Omental fat pad (tissue), 4 donors: ENCODE measurements around the gene TACR3. TPM values are rescaled to one million over a fixed set of nuclear protein-coding genes. Genes with fewer than 3 reads are reported as not detected.
"Not testable (repeated sequence)": the region's sequence is repeated elsewhere in the genome, so short reads cannot be mapped to it uniquely, and the experiment has no call there.

Experiments
- ATAC-seq: fragments of 150-250 bp; one replicate; pipeline ENCODE4 v1.9.1; 2016; ENCODE audit warnings: mild to moderate bottlenecking, moderate library complexity; ENCODE audit not compliant: low FRiP score
- DNase-seq: peaks from one replicate; pipeline ENCODE4 v3.0.0-alpha.2; 2019; ENCODE audit warnings: low spot score
- total RNA-seq, 4 donors: library from RNA; depleted of rRNA; stranded (reverse); fragments of >200 nt; gene quantifications; one replicate each; pipeline ENCODE4 v1.1.0, GENCODE V29; 2016
- TF ChIP-seq, protein P1 (sequence below), 3 donors: fragments of 450-650 bp; IDR thresholded peaks; one replicate each; pipeline ENCODE4 v1.5.1; 2016 to 2017; ENCODE audit warnings: antibody characterized with exemption in 3 of 3, mild to moderate bottlenecking in 3 of 3, moderate library complexity in 2 of 3

Gene TACR3
- total RNA-seq, 4 donors from 2014 or later: not detected

- ATAC-seq: no peak
- DNase-seq: no peak
- TF ChIP-seq, protein P1, sequence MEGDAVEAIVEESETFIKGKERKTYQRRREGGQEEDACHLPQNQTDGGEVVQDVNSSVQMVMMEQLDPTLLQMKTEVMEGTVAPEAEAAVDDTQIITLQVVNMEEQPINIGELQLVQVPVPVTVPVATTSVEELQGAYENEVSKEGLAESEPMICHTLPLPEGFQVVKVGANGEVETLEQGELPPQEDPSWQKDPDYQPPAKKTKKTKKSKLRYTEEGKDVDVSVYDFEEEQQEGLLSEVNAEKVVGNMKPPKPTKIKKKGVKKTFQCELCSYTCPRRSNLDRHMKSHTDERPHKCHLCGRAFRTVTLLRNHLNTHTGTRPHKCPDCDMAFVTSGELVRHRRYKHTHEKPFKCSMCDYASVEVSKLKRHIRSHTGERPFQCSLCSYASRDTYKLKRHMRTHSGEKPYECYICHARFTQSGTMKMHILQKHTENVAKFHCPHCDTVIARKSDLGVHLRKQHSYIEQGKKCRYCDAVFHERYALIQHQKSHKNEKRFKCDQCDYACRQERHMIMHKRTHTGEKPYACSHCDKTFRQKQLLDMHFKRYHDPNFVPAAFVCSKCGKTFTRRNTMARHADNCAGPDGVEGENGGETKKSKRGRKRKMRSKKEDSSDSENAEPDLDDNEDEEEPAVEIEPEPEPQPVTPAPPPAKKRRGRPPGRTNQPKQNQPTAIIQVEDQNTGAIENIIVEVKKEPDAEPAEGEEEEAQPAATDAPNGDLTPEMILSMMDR (IDR thresholded peaks at IDR 0.05): no peak
Observed at GRCh38 chr4:103645991-103646390, 73.8 kb downstream of the TACR3 start.

DNA sequence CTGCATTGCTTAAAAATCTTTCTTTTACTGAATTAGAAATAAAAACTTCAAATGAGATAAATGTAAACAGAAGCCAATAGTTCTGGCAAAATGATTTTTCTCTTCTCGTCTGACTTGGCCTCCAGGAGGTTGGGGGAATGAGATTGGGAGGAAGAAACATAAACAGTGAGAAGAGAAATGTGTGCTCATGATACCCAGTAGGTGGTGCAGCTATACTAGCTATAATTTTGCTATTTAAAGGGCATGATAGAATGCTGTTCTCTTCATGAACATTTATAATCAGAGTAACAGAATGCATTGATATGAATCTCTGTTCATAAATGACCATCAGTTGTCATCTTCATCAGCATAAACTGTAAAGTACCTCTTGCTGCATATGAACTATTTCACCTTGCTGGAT, 85.5 kb downstream of the TACR3 start:
- no peak for ATAC-seq
- TF ChIP-seq, protein P1 (IDR thresholded peaks at IDR 0.05): no peak
- no peak for DNase-seq

- DNase-seq (no peak), ATAC-seq (no peak)
- TF ChIP-seq, protein P1 (IDR thresholded peaks at IDR 0.05): no peak
Observed at GRCh38 chr4:103626296-103626695, 93.5 kb downstream of the TACR3 start.

GRCh38 chr4:103591841-103592240, 127.9 kb downstream of the TACR3 start:
- ATAC-seq: no peak
- TF ChIP-seq, protein P1 (IDR thresholded peaks at IDR 0.05): no peak
- no peak for DNase-seq

DNA sequence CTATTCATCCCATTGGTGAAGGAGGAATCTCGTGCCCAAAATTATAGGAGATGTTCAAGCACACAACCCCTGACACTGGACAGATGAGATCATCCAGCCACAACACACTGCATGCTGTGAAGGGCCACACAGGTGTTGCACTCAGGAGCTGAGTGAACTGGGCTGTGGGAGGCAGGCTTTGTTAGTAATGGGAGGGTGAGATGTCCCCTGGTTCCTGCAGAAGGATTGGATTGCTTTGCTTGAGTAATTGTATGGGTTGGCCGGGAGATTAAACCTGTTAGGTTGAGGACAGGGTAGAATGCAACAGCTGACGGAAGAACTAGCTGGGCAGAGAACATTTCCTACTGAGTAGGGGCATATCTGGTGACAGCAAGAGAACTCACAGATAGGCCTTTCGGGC, 152.2 kb downstream of the TACR3 start:
- DNase-seq (no peak), ATAC-seq (no peak)
- TF ChIP-seq, protein P1 (IDR thresholded peaks at IDR 0.05): no peak

DNA sequence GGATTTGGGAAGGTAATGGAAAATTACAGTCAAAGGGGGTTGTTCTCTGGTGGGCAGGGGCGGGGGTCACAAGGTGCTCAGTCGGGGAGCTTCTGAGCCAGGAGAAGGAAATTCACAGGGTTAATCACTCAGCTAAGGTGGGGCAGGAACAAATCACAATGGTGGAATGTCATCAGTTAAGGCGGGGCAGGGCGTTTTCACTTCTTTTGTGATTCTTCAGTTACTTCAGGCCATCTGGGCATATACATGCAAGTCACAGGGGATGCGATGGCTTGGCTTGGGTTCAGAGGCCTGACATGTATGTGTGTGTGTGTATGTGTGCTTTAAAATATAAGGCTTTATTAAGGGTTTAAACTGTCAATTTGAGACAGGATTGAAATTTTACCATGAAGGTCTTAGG, 160.6 kb downstream of the TACR3 start:
- not testable (repeated sequence) for ATAC-seq, DNase-seq
